OCI-LY1 (cell line): ENCODE data around the gene NTPCR.

Experiments used
- H2AFZ ChIP-seq: fragments of 200-600 bp; sonication (generic), shearing (Covaris generic); 2 replicates; pipeline ENCODE4 v1.6.0; 2014; ENCODE audit warnings: antibody characterized with exemption, mild to moderate bottlenecking, low read length
- H3F3A ChIP-seq: fragments of 200-600 bp; sonication (generic), shearing (Covaris generic); 2 replicates; pipeline ENCODE4 v1.6.0; 2014; ENCODE audit warnings: mild to moderate bottlenecking, antibody characterized with exemption, low read length, moderate library complexity; ENCODE audit not compliant: insufficient read depth
- H3K27ac ChIP-seq: fragments of 200-600 bp; sonication (generic); 2 replicates; pipeline ENCODE4 v1.5.1; 2014; ENCODE audit warnings: low read length, mixed run types, mild to moderate bottlenecking, low read depth; ENCODE audit not compliant: poor library complexity, severe bottlenecking
- H3K27me3 ChIP-seq: fragments of 200-600 bp; sonication (generic); 2 replicates; pipeline ENCODE4 v1.6.0; 2014; ENCODE audit warnings: antibody characterized with exemption, mild to moderate bottlenecking, low read length, moderate library complexity; ENCODE audit not compliant: insufficient read depth
- H3K36me3 ChIP-seq: fragments of 200-600 bp; sonication (generic); 2 replicates; pipeline ENCODE4 v1.6.1; 2014; ENCODE audit warnings: mild to moderate bottlenecking, antibody characterized with exemption, low read length, moderate library complexity, mixed read lengths; ENCODE audit not compliant: insufficient read depth
- H3K4me1 ChIP-seq: fragments of 200-600 bp; sonication (generic); 2 replicates; pipeline ENCODE4 v1.5.1; 2014; ENCODE audit warnings: mild to moderate bottlenecking, low read length, moderate library complexity; ENCODE audit not compliant: insufficient read depth, severe bottlenecking
- H3K4me2 ChIP-seq: fragments of 200-600 bp; sonication (generic), shearing (Covaris generic); 2 replicates; pipeline ENCODE4 v1.6.1; 2014; ENCODE audit warnings: low read length
- H3K4me3 ChIP-seq: fragments of 200-600 bp; sonication (generic); 2 replicates; pipeline ENCODE4 v1.5.1; 2014; ENCODE audit warnings: low read length, low read depth, mild to moderate bottlenecking, mixed read lengths; ENCODE audit not compliant: poor library complexity, severe bottlenecking
- H3K79me2 ChIP-seq: fragments of 200-600 bp; shearing (Covaris generic); 2 replicates; pipeline ENCODE4 v1.6.1; 2016; ENCODE audit warnings: mixed run types, low read length, mixed read lengths; ENCODE audit not compliant: insufficient read depth
- H3K9ac ChIP-seq: fragments of 200-600 bp; sonication (generic), shearing (Covaris generic); 2 replicates; pipeline ENCODE4 v1.6.1; 2014; ENCODE audit warnings: mild to moderate bottlenecking, low read length, mixed read lengths
- H3K9me2 ChIP-seq: fragments of 200-600 bp; sonication (generic), shearing (Covaris generic); 2 replicates; pipeline ENCODE4 v1.6.1; 2014; ENCODE audit warnings: low read depth, mild to moderate bottlenecking, low read length, mixed read lengths
- H3K9me3 ChIP-seq: fragments of 200-600 bp; shearing (Covaris generic); 2 replicates; pipeline ENCODE4 v1.6.1; 2014; ENCODE audit warnings: low read length, mixed read lengths
- H4K20me1 ChIP-seq: fragments of 200-600 bp; sonication (generic), shearing (Covaris generic); 2 replicates; pipeline ENCODE4 v1.6.0; 2016; ENCODE audit warnings: mild to moderate bottlenecking, low read length; ENCODE audit not compliant: insufficient read depth
- CTCF ChIP-seq: fragments of 200-600 bp; sonication (generic), shearing (Covaris generic); IDR thresholded peaks from 2 replicates; pipeline ENCODE4 v1.5.1; 2017; ENCODE audit warnings: mild to moderate bottlenecking, antibody characterized with exemption, low read length, moderate library complexity, mixed read lengths
- EZH2 ChIP-seq: fragments of 200-600 bp; sonication (generic), shearing (Covaris generic); IDR thresholded peaks from 2 replicates; pipeline ENCODE4 v1.8.0; 2017; ENCODE audit warnings: borderline replicate concordance, mixed run types, mild to moderate bottlenecking, antibody characterized with exemption, low read length, moderate library complexity, mixed read lengths

The NTPCR gene

GRCh38 chr1:232932486-232933425, 17.7 kb upstream of the NTPCR start:
- no peak overlapping the region for H3K27ac ChIP-seq
- no peaks in the 10 kb centered on the region for H3F3A ChIP-seq
- no peaks in the 10 kb centered on the region for H3K9me2 ChIP-seq
- no peaks in the 10 kb centered on the region for H3K79me2 ChIP-seq
- H3K36me3 ChIP-seq = no peaks in the 10 kb centered on the region
- H4K20me1 ChIP-seq = no peaks in the 10 kb centered on the region
- H3K9me3 ChIP-seq = no peaks in the 10 kb centered on the region
- no peaks in the 10 kb centered on the region for H3K4me1 ChIP-seq
- TF ChIP-seq CTCF = no peak
- H2AFZ ChIP-seq = no peak overlapping the region
- H3K9ac ChIP-seq = no peak overlapping the region
- no peak overlapping the region for H3K4me3 ChIP-seq
- H3K27me3 ChIP-seq = no peaks in the 10 kb centered on the region
- no peak overlapping the region for H3K4me2 ChIP-seq

- no peak overlapping the region for H2AFZ ChIP-seq
- no peaks in the 10 kb centered on the region; the same call in 1 of the 2 replicates for H3K36me3 ChIP-seq
- no peak overlapping the region for H3K4me3 ChIP-seq
- no peaks in the 10 kb centered on the region; the same call in 1 of the 2 replicates for H3K27me3 ChIP-seq
- TF ChIP-seq EZH2 (no peak), CTCF (no peak)
- H3K27ac ChIP-seq = no peak overlapping the region
- H3K4me2 ChIP-seq = no peak overlapping the region
- no peaks in the 10 kb centered on the region for H3K9me3 ChIP-seq
- H3F3A ChIP-seq = no peaks in the 10 kb centered on the region
- no peak overlapping the region for H3K9ac ChIP-seq
- no peaks in the 10 kb centered on the region for H3K79me2 ChIP-seq
- no peaks in the 10 kb centered on the region for H3K4me1 ChIP-seq
- H4K20me1 ChIP-seq = no peaks in the 10 kb centered on the region
- no peaks in the 10 kb centered on the region for H3K9me2 ChIP-seq
Observed at GRCh38 chr1:232936941-232937340, 13.5 kb upstream of the NTPCR start.

- no peak for TF ChIP-seq CTCF
- TF ChIP-seq EZH2 = no peak
- H3K9me2 ChIP-seq = no peaks in the 10 kb centered on the region
- no peaks in the 10 kb centered on the region; the same call in 1 of the 2 replicates for H3K36me3 ChIP-seq
- no peaks in the 10 kb centered on the region for H3K9me3 ChIP-seq
- no peak overlapping the region for H3K4me3 ChIP-seq
- no peaks in the 10 kb centered on the region for H3K79me2 ChIP-seq
- no peaks in the 10 kb centered on the region for H3K4me1 ChIP-seq
- H3K27ac ChIP-seq = no peak overlapping the region
- H2AFZ ChIP-seq = no peak overlapping the region
- no peak overlapping the region for H3K4me2 ChIP-seq
- no peaks in the 10 kb centered on the region for H3F3A ChIP-seq
- no peaks in the 10 kb centered on the region; the same call in 1 of the 2 replicates for H3K27me3 ChIP-seq
- H3K9ac ChIP-seq = no peak overlapping the region
- no peaks in the 10 kb centered on the region for H4K20me1 ChIP-seq
Observed at GRCh38 chr1:232937741-232938375, 12.6 kb upstream of the NTPCR start.
